Sigmoid colon (tissue), 7 donors: Measurements from ENCODE around the gene CEACAM4. TPM values are rescaled to one million over a fixed set of nuclear protein-coding genes. Genes with fewer than 3 reads are reported as not detected.

Source experiments
- DNase-seq: peaks from one replicate; pipeline ENCODE4 v3.0.0-alpha.2; 2019
- H3K27ac ChIP-seq, 4 donors: fragments of 200-600 bp; sonication (generic); one replicate each; pipeline ENCODE4 v1.5.1; 2016 to 2019; ENCODE audit warnings: mild to moderate bottlenecking in 1 of 4
- H3K27me3 ChIP-seq, 3 donors: fragments of 200-600 bp; sonication (generic); one replicate each; pipeline ENCODE4 v1.5.1; 2019; ENCODE audit warnings: mild to moderate bottlenecking in 1 of 3
- H3K36me3 ChIP-seq, 4 donors: fragments of 200-600 bp; sonication (generic); one replicate each; pipeline ENCODE4 v1.5.1; 2016 to 2019
- H3K4me1 ChIP-seq, 4 donors: fragments of 200-600 bp; sonication (generic); one replicate each; pipeline ENCODE4 v1.5.1; 2017 to 2019
- H3K4me3 ChIP-seq, 4 donors: fragments of 200-600 bp; sonication (generic); one replicate each; pipeline ENCODE4 v1.5.1; 2017 to 2019; ENCODE audit warnings: mild to moderate bottlenecking in 2 of 4, moderate library complexity in 1 of 4
- H3K9me3 ChIP-seq, 4 donors: fragments of 200-600 bp in 3 of 4; sonication (generic) in 3 of 4; one replicate each; pipeline versions ENCODE4 v1.5.1 to v1.6.1; 2013 to 2019
- CTCF ChIP-seq, 4 experiments: fragments of 450-650 bp in 3 of 4; fragments of 200-600 bp in 1 of 4; IDR thresholded peaks; one replicate each; pipeline ENCODE4 v1.5.1; 2016 to 2019; ENCODE audit warnings: antibody characterized with exemption in 4 of 4, mild to moderate bottlenecking in 3 of 4, moderate library complexity in 2 of 4
- EP300 ChIP-seq, 4 donors: sonication (generic); formaldehyde crosslinking; IDR thresholded peaks; one replicate each; pipeline ENCODE4 v1.6.1; 2017; ENCODE audit warnings: antibody characterized with exemption in 4 of 4
- POLR2A ChIP-seq, 2 donors: fragments of 450-650 bp; IDR thresholded peaks; one replicate each; pipeline ENCODE4 v1.6.1; 2016; ENCODE audit warnings: antibody characterized with exemption in 2 of 2, mild to moderate bottlenecking in 2 of 2, moderate library complexity in 2 of 2
- POLR2AphosphoS5 ChIP-seq, 4 donors: sonication (generic); formaldehyde crosslinking; IDR thresholded peaks; one replicate each; pipeline ENCODE4 v1.6.1; 2017; ENCODE audit warnings: antibody characterized with exemption in 4 of 4
- WGBS, 2 donors: extraction: QIAGEN DNeasy Blood & Tissue Kit; methylation state at CpG; one replicate each; pipeline ENCODE4 v1.1.7; 2013; 5-methylcytosine and 5-hydroxymethylcytosine counted together
- intact Hi-C: fragments of 100-400 bp; cut with DNase I; formaldehyde crosslinking; loops from one replicate; pipeline ENCODE4 v1.15.1; 2023
- polyA plus RNA-seq, 3 donors: library from polyadenylated mRNA; stranded (reverse); fragments of 200-250 nt; gene quantifications; one replicate each; pipeline ENCODE4 v1.2.3, GENCODE V29; 2013
- total RNA-seq, 4 donors: library from RNA; depleted of rRNA; stranded (reverse); fragments of >200 nt; gene quantifications; one replicate each; pipeline ENCODE4 v1.1.0, GENCODE V29; 2016
- donor health status: healthy with polysubstance abuse.
- donor health status: Bipolar disorder and iron deficiency.
- donor health status: healthy.

Gene CEACAM4
- total and polyA plus RNA-seq, 7 donors = 1.6 to 3.6 (median 1.9) TPM; not detected in 4

GRCh38 chr19:41606215-41606837 lies 20.5 kb downstream of the CEACAM4 start:
- H3K36me3 ChIP-seq = no peaks in the 10 kb centered on the region
- intact Hi-C loops = no loop called here
- TF ChIP-seq EP300 (IDR thresholded peaks at IDR 0.05) = no peak
- no peak for TF ChIP-seq POLR2A (IDR thresholded peaks at IDR 0.05)
- no peak for TF ChIP-seq CTCF (IDR thresholded peaks at IDR 0.05)
- no peak for TF ChIP-seq POLR2AphosphoS5 (IDR thresholded peaks at IDR 0.05)
- H3K4me3 ChIP-seq = no peak overlapping the region
- H3K4me1 ChIP-seq = no peaks in the 10 kb centered on the region
- no peaks in the 10 kb centered on the region for H3K27me3 ChIP-seq
- no peak for DNase-seq
- 83 to 85% methylated on average over 5 of the region's 5 CpGs for WGBS, 2 donors
- H3K9me3 ChIP-seq = no peaks in the 10 kb centered on the region
- no peak overlapping the region for H3K27ac ChIP-seq

- Histone ChIP-seq H3K4me1 (no peaks in the 10 kb centered on the region), H3K27me3 (peaks cover 0 to 6% (median 0%) of the 10 kb centered on the region in 3 donors), H3K36me3 (no peaks in the 10 kb centered on the region), H3K9me3 (no peaks in the 10 kb centered on the region), H3K4me3 (no peak overlapping the region), H3K27ac (no peak overlapping the region)
- no peak for DNase-seq
- intact Hi-C loops = no loop called here
- 36 to 52% methylated on average over 3 of the region's 3 CpGs for WGBS, 2 donors
- TF ChIP-seq EP300 (IDR thresholded peaks at IDR 0.05) (no peak), CTCF (IDR thresholded peaks at IDR 0.05) (no peak), POLR2AphosphoS5 (IDR thresholded peaks at IDR 0.05) (no peak)
Measured at GRCh38 chr19:41604831-41605230, 22.0 kb downstream of the CEACAM4 start.

GRCh38 chr19:41601771-41602170 lies 25.1 kb downstream of the CEACAM4 start:
- DNase-seq = no peak
- intact Hi-C loops = no loop called here
- Histone ChIP-seq H3K4me1 (no peaks in the 10 kb centered on the region), H3K27ac (no peak overlapping the region), H3K36me3 (no peaks in the 10 kb centered on the region), H3K9me3 (no peaks in the 10 kb centered on the region), H3K27me3 (peaks cover 0 to 30% (median 4%) of the 10 kb centered on the region in 3 donors), H3K4me3 (no peak overlapping the region)
- TF ChIP-seq EP300 (IDR thresholded peaks at IDR 0.05) = no peak
- TF ChIP-seq CTCF (IDR thresholded peaks at IDR 0.05) = no peak
- no peak for TF ChIP-seq POLR2A (IDR thresholded peaks at IDR 0.05)
- TF ChIP-seq POLR2AphosphoS5 (IDR thresholded peaks at IDR 0.05) = no peak
- 50 to 73% methylated on average over 4 of the region's 4 CpGs for WGBS, 2 donors

GRCh38 chr19:41599175-41599966 lies 27.5 kb downstream of the CEACAM4 start:
- no peaks in the 10 kb centered on the region for H3K4me1 ChIP-seq
- DNase-seq = no peak
- peaks cover 0 to 35% (median 6%) of the 10 kb centered on the region in 3 donors for H3K27me3 ChIP-seq
- H3K36me3 ChIP-seq = no peaks in the 10 kb centered on the region
- H3K27ac ChIP-seq = no peak overlapping the region
- H3K9me3 ChIP-seq = no peaks in the 10 kb centered on the region
- H3K4me3 ChIP-seq = no peak overlapping the region
- 35 to 55% methylated on average over 6 of the region's 6 CpGs for WGBS, 2 donors
- TF ChIP-seq POLR2A (IDR thresholded peaks at IDR 0.05) (no peak), CTCF (IDR thresholded peaks at IDR 0.05) (no peak), EP300 (IDR thresholded peaks at IDR 0.05) (no peak), POLR2AphosphoS5 (IDR thresholded peaks at IDR 0.05) (no peak)
- intact Hi-C loops = no loop called here
